KMS-11 (cell line): ENCODE data around the gene CCL2.

ENCODE experiments used
- H2AFZ ChIP-seq: fragments of 200-600 bp; sonication (generic); 2 replicates; pipeline ENCODE4 v1.6.1; 2016; ENCODE audit warnings: antibody characterized with exemption, mixed run types, low read depth
- H3K27ac ChIP-seq: fragments of 200-600 bp; sonication (generic); 2 replicates; pipeline ENCODE4 v1.6.1; 2016; ENCODE audit warnings: mild to moderate bottlenecking, mixed run types
- H3K27me3 ChIP-seq: fragments of 200-600 bp; sonication (generic); 2 replicates; pipeline ENCODE4 v1.6.1; 2017; ENCODE audit warnings: mild to moderate bottlenecking, low read depth, mixed run types, moderate library complexity; ENCODE audit not compliant: insufficient read depth
- H3K36me3 ChIP-seq: fragments of 200-600 bp; sonication (generic); 2 replicates; pipeline ENCODE4 v1.6.1; 2017; ENCODE audit warnings: mild to moderate bottlenecking, mixed run types; ENCODE audit not compliant: insufficient read depth
- H3K4me1 ChIP-seq: fragments of 200-600 bp; sonication (generic); 2 replicates; pipeline ENCODE4 v1.6.1; 2016; ENCODE audit warnings: mild to moderate bottlenecking, low read depth, mixed run types; ENCODE audit not compliant: poor library complexity, severe bottlenecking
- H3K4me2 ChIP-seq: fragments of 200-600 bp; sonication (generic); 2 replicates; pipeline ENCODE4 v1.7.0; 2016; ENCODE audit warnings: mild to moderate bottlenecking, mixed run types
- H3K4me3 ChIP-seq: fragments of 200-600 bp; sonication (generic); IDR thresholded peaks from 2 replicates; pipeline ENCODE4 v1.6.1; 2017; ENCODE audit warnings: low read depth, low read length, mixed read lengths; ENCODE audit not compliant: insufficient read depth
- H3K79me2 ChIP-seq: fragments of 200-600 bp; sonication (generic); 2 replicates; pipeline ENCODE4 v1.6.1; 2016; ENCODE audit warnings: low read depth, mixed run types; ENCODE audit not compliant: insufficient read depth
- H3K9ac ChIP-seq: fragments of 200-600 bp; sonication (generic); 2 replicates; pipeline ENCODE4 v1.6.1; 2016; ENCODE audit warnings: mild to moderate bottlenecking, mixed run types
- H4K20me1 ChIP-seq: fragments of 200-600 bp; sonication (generic); 2 replicates; pipeline ENCODE4 v1.6.1; 2016; ENCODE audit warnings: mild to moderate bottlenecking, mixed run types; ENCODE audit not compliant: insufficient read depth
- TF ChIP-seq, protein P1 (sequence below): fragments of 200-600 bp; sonication (generic); conservative IDR thresholded peaks from 2 replicates; pipeline ENCODE4 v1.6.1; 2017; ENCODE audit warnings: low read depth, mild to moderate bottlenecking, antibody characterized with exemption, low read length, moderate library complexity, mixed read lengths

The CCL2 gene

DNA sequence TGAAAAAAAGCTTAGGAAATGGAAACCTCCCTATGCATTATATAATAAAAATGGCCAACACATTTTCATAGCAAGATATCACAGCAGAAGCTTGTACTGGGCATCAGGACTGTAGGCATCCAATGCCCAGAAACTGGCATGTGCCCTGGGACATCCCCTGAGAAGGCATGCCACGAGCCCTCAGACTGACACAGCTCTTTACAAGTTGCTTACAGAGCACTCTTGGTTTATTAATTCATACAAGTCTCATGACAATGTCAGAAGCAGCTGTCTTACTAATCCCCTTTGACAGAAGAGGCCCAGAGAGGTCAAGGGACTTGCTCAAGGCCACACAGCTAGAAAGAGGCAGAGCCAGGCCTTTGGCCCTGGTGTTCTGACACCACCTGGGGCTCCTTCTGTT is 5.6 kb upstream of the CCL2 start:
- peaks cover 18% of the 10 kb centered on the region for H3K4me1 ChIP-seq
- H3K79me2 ChIP-seq: no peaks in the 10 kb centered on the region
- H2AFZ ChIP-seq: no peak overlapping the region
- no peak overlapping the region for H3K9ac ChIP-seq
- H3K27ac ChIP-seq: no peak overlapping the region
- H3K4me2 ChIP-seq: no peak overlapping the region
- H3K36me3 ChIP-seq: no peaks in the 10 kb centered on the region
- no peaks in the 10 kb centered on the region for H3K27me3 ChIP-seq
- no peaks in the 10 kb centered on the region for H4K20me1 ChIP-seq
- no peak overlapping the region for H3K4me3 ChIP-seq
- TF ChIP-seq, protein P1, sequence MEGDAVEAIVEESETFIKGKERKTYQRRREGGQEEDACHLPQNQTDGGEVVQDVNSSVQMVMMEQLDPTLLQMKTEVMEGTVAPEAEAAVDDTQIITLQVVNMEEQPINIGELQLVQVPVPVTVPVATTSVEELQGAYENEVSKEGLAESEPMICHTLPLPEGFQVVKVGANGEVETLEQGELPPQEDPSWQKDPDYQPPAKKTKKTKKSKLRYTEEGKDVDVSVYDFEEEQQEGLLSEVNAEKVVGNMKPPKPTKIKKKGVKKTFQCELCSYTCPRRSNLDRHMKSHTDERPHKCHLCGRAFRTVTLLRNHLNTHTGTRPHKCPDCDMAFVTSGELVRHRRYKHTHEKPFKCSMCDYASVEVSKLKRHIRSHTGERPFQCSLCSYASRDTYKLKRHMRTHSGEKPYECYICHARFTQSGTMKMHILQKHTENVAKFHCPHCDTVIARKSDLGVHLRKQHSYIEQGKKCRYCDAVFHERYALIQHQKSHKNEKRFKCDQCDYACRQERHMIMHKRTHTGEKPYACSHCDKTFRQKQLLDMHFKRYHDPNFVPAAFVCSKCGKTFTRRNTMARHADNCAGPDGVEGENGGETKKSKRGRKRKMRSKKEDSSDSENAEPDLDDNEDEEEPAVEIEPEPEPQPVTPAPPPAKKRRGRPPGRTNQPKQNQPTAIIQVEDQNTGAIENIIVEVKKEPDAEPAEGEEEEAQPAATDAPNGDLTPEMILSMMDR: no peak

DNA sequence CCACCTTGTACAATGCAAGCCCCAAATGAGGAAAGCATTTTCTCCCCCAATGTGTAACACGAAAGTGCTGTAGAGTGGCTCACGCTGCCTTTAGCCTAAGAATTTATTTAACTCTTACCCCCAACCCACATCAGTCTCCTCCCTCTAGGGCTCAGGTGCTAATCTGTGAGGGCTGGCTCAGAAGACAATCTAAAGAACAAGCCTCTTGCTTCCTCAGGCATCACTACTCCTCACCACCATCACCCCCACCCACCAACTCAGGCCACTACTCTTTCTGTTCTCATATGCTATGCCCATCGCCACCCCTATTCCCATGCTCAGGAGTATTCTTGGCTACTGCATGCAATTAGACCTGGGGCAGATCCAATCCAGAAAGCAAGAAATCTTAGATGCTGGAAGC is 3.9 kb upstream of the CCL2 start:
- Histone ChIP-seq H3K4me2 (no peak overlapping the region), H3K27ac (no peak overlapping the region), H3K79me2 (no peaks in the 10 kb centered on the region), H3K27me3 (no peaks in the 10 kb centered on the region), H3K4me1 (peaks cover 18% of the 10 kb centered on the region), H4K20me1 (no peaks in the 10 kb centered on the region), H3K9ac (no peak overlapping the region), H2AFZ (no peak overlapping the region), H3K4me3 (no peak overlapping the region), H3K36me3 (no peaks in the 10 kb centered on the region)
- TF ChIP-seq, protein P1: no peak

DNA sequence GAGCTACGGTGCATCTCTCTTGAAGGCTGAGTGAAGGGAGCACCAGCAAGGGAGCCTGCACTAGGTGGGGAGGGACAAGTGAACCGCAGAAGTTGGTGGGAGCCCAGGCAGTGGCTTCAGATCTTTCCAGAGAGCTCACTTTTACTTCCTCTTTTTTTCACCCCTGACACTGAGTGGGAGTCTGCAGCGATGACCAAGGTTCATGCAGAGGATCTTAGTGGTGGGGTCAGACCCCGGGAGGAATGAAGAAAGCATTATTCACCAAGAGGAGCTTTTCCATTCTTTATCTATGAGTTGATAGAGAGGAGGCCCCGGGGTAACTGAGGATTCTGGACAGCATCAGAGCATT is 3.0 kb upstream of the CCL2 start:
- Histone ChIP-seq H4K20me1 (no peaks in the 10 kb centered on the region), H2AFZ (no peak overlapping the region), H3K79me2 (no peaks in the 10 kb centered on the region), H3K4me2 (no peak overlapping the region), H3K4me1 (peaks cover 18% of the 10 kb centered on the region), H3K36me3 (no peaks in the 10 kb centered on the region), H3K27me3 (no peaks in the 10 kb centered on the region), H3K9ac (no peak overlapping the region), H3K27ac (no peak overlapping the region), H3K4me3 (no peak overlapping the region)
- TF ChIP-seq, protein P1: no peak

DNA sequence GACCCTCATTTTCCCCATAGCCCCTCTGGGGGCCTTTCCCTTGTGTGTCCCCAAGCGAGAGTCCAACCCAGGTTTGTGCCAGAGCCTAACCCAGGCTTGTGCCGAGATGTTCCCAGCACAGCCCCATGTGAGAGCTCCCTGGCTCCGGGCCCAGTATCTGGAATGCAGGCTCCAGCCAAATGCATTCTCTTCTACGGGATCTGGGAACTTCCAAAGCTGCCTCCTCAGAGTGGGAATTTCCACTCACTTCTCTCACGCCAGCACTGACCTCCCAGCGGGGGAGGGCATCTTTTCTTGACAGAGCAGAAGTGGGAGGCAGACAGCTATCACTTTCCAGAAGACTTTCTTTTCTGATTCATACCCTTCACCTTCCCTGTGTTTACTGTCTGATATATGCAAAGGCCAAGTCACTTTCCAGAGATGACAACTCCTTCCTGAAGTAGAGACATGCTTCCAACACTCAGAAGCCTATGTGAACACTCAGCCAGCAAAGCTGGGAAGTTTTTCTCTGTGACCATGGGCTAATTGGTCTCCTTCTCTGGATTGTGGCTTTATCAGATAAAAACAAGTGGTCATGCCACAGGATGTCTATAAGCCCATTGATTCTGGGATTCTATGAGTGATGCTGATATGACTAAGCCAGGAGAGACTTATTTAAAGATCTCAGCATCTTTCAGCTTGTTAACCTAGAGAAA is 2.5 kb upstream of the CCL2 start:
- no peak overlapping the region for H3K4me2 ChIP-seq
- H4K20me1 ChIP-seq: no peaks in the 10 kb centered on the region
- no peak overlapping the region for H3K4me3 ChIP-seq
- H3K27ac ChIP-seq: no peak overlapping the region
- H3K9ac ChIP-seq: no peak overlapping the region
- no peaks in the 10 kb centered on the region for H3K79me2 ChIP-seq
- H3K4me1 ChIP-seq: peaks cover 13% of the 10 kb centered on the region
- H3K27me3 ChIP-seq: no peaks in the 10 kb centered on the region
- H2AFZ ChIP-seq: no peak overlapping the region
- TF ChIP-seq, protein P1: no peak
- H3K36me3 ChIP-seq: no peaks in the 10 kb centered on the region
